GM13977 (cell line): ENCODE results near the gene CCSER1.
"Not testable (repeated sequence)": the region's sequence is repeated elsewhere in the genome, so short reads cannot be mapped to it uniquely, and the experiment has no call there.

Experiments
- DNase-seq: peaks from one replicate; pipeline ENCODE4 v3.0.0; 2012; ENCODE audit warnings: low spot score
- CTCF ChIP-seq: IDR thresholded peaks from 2 replicates; pipeline ENCODE4 v1.5.1; 2012; ENCODE audit warnings: mild to moderate bottlenecking, control low read depth; ENCODE audit not compliant: insufficient read depth; ENCODE audit errors: extremely low read depth, missing control alignments
- in situ Hi-C: fragments of 300-500 bp; cut with MboI; formaldehyde crosslinking; loops from one replicate; pipeline ENCODE4 v1.12.0; 2022; ENCODE audit warnings: low sequenced_read_pairs, low pct_unique_long_range_greater_than_20kb, mixed read lengths, inconsistent platforms; ENCODE audit not compliant: unreplicated experiment

Gene CCSER1

GRCh38 chr4:91317434-91317833 lies 1190.2 kb downstream of the CCSER1 start:
- in situ Hi-C loops: no loop called here
- no peak for DNase-seq
- no peak for TF ChIP-seq CTCF

- DNase-seq: no peak
- in situ Hi-C loops: no loop called here
- no peak for TF ChIP-seq CTCF
Measured at GRCh38 chr4:91319556-91320268, 1192.5 kb downstream of the CCSER1 start.

GRCh38 chr4:91322961-91323360 lies 1195.8 kb downstream of the CCSER1 start:
- DNase-seq: no peak
- TF ChIP-seq CTCF: no peak
- in situ Hi-C loops: no loop called here

- no peak for DNase-seq
- TF ChIP-seq CTCF: no peak
- in situ Hi-C loops: no loop called here
Measured at GRCh38 chr4:91325495-91325894, 1198.3 kb downstream of the CCSER1 start.

GRCh38 chr4:91326167-91326566 lies 1199.0 kb downstream of the CCSER1 start:
- in situ Hi-C loops, DNase-seq: not testable (repeated sequence)

- in situ Hi-C loops: no loop called here
- DNase-seq: no peak
- no peak for TF ChIP-seq CTCF
Measured at GRCh38 chr4:91330555-91331137, 1203.5 kb downstream of the CCSER1 start.

GRCh38 chr4:91340822-91341221 lies 1213.6 kb downstream of the CCSER1 start:
- no peak for DNase-seq
- no peak for TF ChIP-seq CTCF

More at GRCh38 chr4:91340822-91341221, 1213.6 kb downstream of the CCSER1 start:
- in situ Hi-C loops: no loop called here
